Endodermal cell (in vitro differentiated cells): ENCODE measurements around the gene ZKSCAN2. TPM values are rescaled to one million over a fixed set of nuclear protein-coding genes. Genes with fewer than 3 reads are reported as not detected.

Source experiments
- DNase-seq: peaks from one replicate; pipeline ENCODE4 v3.0.0-alpha.2; 2017
- H3K27ac ChIP-seq: 2 replicates; pipeline ENCODE4 v1.5.1; 2013; ENCODE audit warnings: mild to moderate bottlenecking, low read depth, low read length, moderate library complexity
- H3K27me3 ChIP-seq: 2 replicates; pipeline ENCODE4 v1.6.1; 2013; ENCODE audit warnings: mild to moderate bottlenecking, low read length, moderate library complexity; ENCODE audit not compliant: insufficient read depth, control insufficient read depth, poor library complexity, severe bottlenecking
- H3K36me3 ChIP-seq: 2 replicates; pipeline ENCODE4 v1.7.0; 2013; ENCODE audit warnings: mild to moderate bottlenecking, low read length, moderate library complexity; ENCODE audit not compliant: control insufficient read depth, insufficient read depth
- H3K4me1 ChIP-seq: one replicate; pipeline ENCODE4 v1.7.0; 2013; ENCODE audit warnings: low read length; ENCODE audit not compliant: control insufficient read depth, insufficient read depth
- H3K4me3 ChIP-seq: 2 replicates; pipeline ENCODE4 v1.5.1; 2013; ENCODE audit warnings: mild to moderate bottlenecking, low read length, moderate library complexity
- H3K9ac ChIP-seq: 2 replicates; pipeline ENCODE4 v1.6.1; 2013; ENCODE audit warnings: mild to moderate bottlenecking, low read length, moderate library complexity; ENCODE audit not compliant: poor library complexity, severe bottlenecking; ENCODE audit errors: extremely low read depth
- H3K9me3 ChIP-seq: 2 replicates; pipeline ENCODE4 v1.6.1; 2013; ENCODE audit warnings: mild to moderate bottlenecking, low read length, moderate library complexity; ENCODE audit not compliant: control insufficient read depth
- H3K27ac Mint-ChIP-seq: 2 replicates; pipeline ENCODE4 v1.8.0; 2020; ENCODE audit warnings: mixed read lengths
- H3K27me3 Mint-ChIP-seq: 2 replicates; pipeline ENCODE4 v1.8.0; 2021; ENCODE audit warnings: mild to moderate bottlenecking, mixed read lengths; ENCODE audit not compliant: insufficient read depth
- H3K36me3 Mint-ChIP-seq: 2 replicates; pipeline ENCODE4 v1.8.0; 2020; ENCODE audit warnings: low read depth, mixed read lengths
- H3K4me1 Mint-ChIP-seq: 2 replicates; pipeline ENCODE4 v1.8.0; 2020; ENCODE audit warnings: mixed read lengths
- H3K4me3 Mint-ChIP-seq: 2 replicates; pipeline ENCODE4 v1.8.0; 2020; ENCODE audit warnings: mild to moderate bottlenecking, moderate library complexity, mixed read lengths
- H3K9me3 Mint-ChIP-seq: 2 replicates; pipeline ENCODE4 v1.8.0; 2020; ENCODE audit warnings: mild to moderate bottlenecking, mixed read lengths
- WGBS, 2 experiments: methylation state at CpG; one replicate each; pipeline versions ENCODE4 v1.1.5 to v1.1.7; 2013; ENCODE audit warnings: missing lambda C conversion rate in 2 of 2, mixed read lengths in 1 of 2; ENCODE audit not compliant: insufficient coverage in 1 of 2, insufficient read length in 1 of 2; 5-methylcytosine and 5-hydroxymethylcytosine counted together
- total RNA-seq, 2 donors: library from RNA; stranded (reverse); fragmentation: NEBNext Ultra II Directional in 1 of 2; extraction: Animal tissue kit (Norgen Biotek cat#: 25700) in 1 of 2; gene quantifications; 2 replicates in 1 of 2; 3 replicates in 1 of 2; pipeline ENCODE4 v1.2.1, GENCODE V29; 2021
- TF ChIP-seq, protein P1 (sequence below): fragments of 200-600 bp; sonication (generic); conservative IDR thresholded peaks from 2 replicates; pipeline ENCODE4 v1.5.0; 2021; ENCODE audit warnings: antibody characterized with exemption, mild to moderate bottlenecking

ZKSCAN2 gene
- total RNA-seq, 2 donors from 2014 or later = 19.2 to 19.6 TPM

- H3K4me3 ChIP-seq = no peak overlapping the region
- H3K36me3 ChIP-seq = no peaks in the 10 kb centered on the region
- no peaks in the 10 kb centered on the region for H3K4me1 Mint-ChIP-seq
- no peak for DNase-seq
- no peaks in the 10 kb centered on the region for H3K27me3 Mint-ChIP-seq
- H3K27me3 ChIP-seq = no peaks in the 10 kb centered on the region
- no peaks in the 10 kb centered on the region for H3K4me1 ChIP-seq
- no peak overlapping the region for H3K9ac ChIP-seq
- H3K9me3 Mint-ChIP-seq = no peaks in the 10 kb centered on the region
- H3K27ac ChIP-seq = no peak overlapping the region
- WGBS, 2 experiments = 73 to 94% methylated on average over 3 to 6 of the region's 6 CpGs
- H3K27ac Mint-ChIP-seq = no peak overlapping the region
- H3K9me3 ChIP-seq = no peaks in the 10 kb centered on the region
- TF ChIP-seq, protein P1, sequence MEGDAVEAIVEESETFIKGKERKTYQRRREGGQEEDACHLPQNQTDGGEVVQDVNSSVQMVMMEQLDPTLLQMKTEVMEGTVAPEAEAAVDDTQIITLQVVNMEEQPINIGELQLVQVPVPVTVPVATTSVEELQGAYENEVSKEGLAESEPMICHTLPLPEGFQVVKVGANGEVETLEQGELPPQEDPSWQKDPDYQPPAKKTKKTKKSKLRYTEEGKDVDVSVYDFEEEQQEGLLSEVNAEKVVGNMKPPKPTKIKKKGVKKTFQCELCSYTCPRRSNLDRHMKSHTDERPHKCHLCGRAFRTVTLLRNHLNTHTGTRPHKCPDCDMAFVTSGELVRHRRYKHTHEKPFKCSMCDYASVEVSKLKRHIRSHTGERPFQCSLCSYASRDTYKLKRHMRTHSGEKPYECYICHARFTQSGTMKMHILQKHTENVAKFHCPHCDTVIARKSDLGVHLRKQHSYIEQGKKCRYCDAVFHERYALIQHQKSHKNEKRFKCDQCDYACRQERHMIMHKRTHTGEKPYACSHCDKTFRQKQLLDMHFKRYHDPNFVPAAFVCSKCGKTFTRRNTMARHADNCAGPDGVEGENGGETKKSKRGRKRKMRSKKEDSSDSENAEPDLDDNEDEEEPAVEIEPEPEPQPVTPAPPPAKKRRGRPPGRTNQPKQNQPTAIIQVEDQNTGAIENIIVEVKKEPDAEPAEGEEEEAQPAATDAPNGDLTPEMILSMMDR = no peak
- no peaks in the 10 kb centered on the region for H3K36me3 Mint-ChIP-seq
- H3K4me3 Mint-ChIP-seq = no peak overlapping the region
Observed at GRCh38 chr16:25189305-25189704, 68.3 kb downstream of the ZKSCAN2 start.

DNA sequence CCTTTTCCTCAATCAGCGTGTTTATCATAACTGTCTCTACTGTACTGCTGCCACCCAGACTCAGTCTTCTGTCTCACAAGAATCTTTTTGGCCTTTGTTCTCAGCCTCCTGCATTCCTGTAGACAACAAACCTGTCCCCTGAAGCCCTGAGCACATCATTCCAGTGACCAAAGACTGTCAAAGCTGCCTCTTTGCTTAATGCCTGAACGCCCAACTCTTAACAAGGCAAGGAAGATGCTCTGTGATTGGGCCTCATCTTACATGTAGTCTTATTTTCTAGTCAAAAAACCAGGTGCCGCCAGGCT is 70.2 kb downstream of the ZKSCAN2 start:
- Histone ChIP-seq H3K4me3 (no peak overlapping the region), H3K27ac (no peak overlapping the region), H3K27me3 (no peaks in the 10 kb centered on the region), H3K36me3 (no peaks in the 10 kb centered on the region), H3K4me1 (no peaks in the 10 kb centered on the region), H3K9me3 (no peaks in the 10 kb centered on the region), H3K9ac (no peak overlapping the region)
- Mint-ChIP-seq H3K4me3 (no peak overlapping the region), H3K27ac (no peak overlapping the region), H3K4me1 (no peaks in the 10 kb centered on the region), H3K36me3 (no peaks in the 10 kb centered on the region), H3K27me3 (no peaks in the 10 kb centered on the region), H3K9me3 (no peaks in the 10 kb centered on the region)
- WGBS, 2 experiments = 91 to 98% methylated on average over 3 of the region's 3 CpGs
- TF ChIP-seq, protein P1 = no peak
- no peak for DNase-seq

Other genes starting within 250 kb of the ZKSCAN2 start
- gene ARHGAP17, start 242.5 kb downstream of the ZKSCAN2 start, total RNA-seq = 100 to 1,000 TPM in 1 of 2 donors, 10 to 100 TPM in 1; 95.0 to 106 TPM
- gene LCMT1, start 146.1 kb downstream of the ZKSCAN2 start, total RNA-seq = 10 to 100 TPM; 66.9 to 68.6 TPM
- under 1 TPM in 1 of 2 donors, not detected in 1; 0.27 TPM for gene AQP8, start 40.9 kb downstream of the ZKSCAN2 start, total RNA-seq